ENCODE results near the gene FOXE3.
A peak's percentile ranks its signal among the peaks of the same experiment; 100 is the strongest.

FOXE3 gene

DNA sequence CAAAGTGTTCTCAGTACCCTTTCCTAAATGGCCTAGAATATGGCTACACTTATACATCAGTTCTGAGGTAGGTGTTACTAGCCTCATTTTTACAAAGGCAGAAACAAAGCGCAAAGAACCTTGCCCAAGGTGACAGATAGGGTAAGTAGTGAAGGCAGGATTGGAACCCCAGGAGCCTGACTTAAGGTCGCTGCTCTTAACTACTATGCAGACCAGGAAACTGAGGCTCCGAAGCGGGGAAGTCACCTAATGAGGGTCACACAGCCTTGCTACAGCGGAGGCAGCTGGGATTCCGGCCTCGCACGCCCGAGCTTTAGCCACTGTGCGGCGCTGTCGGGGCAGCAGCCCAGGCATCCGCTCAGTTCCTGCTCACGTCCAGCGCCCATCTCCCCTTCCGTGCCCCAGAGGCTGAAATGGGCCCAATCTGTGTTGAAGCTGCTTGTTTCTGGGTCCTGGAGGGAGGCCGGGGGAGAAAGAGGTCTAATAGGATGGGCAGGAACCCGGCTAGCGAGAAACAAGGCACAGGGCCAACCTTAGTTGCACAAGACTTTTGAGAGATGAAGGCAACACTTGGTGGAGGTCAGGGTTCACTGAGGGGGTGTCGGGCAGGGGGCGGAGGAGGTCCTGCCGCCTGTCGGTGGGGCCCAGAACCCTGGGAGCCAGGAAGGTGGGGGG is 20.4 kb downstream of the FOXE3 start:
- peak; percentile 91 for DNase-seq

DNA sequence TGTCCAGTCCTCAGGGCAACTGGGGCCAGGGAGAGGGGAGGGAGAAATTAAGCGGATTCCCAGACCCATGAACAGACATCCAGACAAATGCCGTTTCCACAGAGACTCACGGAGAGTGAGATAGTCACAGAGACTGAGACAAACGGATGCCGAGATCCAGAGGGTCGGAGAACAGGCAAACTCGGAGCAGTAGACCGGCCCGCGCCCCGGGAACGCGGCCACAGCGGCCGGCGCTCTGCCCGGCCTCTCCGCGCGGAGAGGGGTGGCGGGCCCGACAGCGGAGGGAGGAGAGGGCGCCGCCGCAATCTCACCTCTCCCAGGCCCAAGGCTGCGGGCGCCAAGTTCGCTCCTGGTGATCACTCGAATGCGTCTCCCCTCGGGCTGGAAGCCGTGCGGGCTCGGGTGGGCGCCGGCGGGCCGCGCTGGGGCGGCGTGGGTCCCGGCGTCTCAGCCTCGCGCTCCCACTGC is 20.9 kb downstream of the FOXE3 start:
- no peak for DNase-seq

DNA sequence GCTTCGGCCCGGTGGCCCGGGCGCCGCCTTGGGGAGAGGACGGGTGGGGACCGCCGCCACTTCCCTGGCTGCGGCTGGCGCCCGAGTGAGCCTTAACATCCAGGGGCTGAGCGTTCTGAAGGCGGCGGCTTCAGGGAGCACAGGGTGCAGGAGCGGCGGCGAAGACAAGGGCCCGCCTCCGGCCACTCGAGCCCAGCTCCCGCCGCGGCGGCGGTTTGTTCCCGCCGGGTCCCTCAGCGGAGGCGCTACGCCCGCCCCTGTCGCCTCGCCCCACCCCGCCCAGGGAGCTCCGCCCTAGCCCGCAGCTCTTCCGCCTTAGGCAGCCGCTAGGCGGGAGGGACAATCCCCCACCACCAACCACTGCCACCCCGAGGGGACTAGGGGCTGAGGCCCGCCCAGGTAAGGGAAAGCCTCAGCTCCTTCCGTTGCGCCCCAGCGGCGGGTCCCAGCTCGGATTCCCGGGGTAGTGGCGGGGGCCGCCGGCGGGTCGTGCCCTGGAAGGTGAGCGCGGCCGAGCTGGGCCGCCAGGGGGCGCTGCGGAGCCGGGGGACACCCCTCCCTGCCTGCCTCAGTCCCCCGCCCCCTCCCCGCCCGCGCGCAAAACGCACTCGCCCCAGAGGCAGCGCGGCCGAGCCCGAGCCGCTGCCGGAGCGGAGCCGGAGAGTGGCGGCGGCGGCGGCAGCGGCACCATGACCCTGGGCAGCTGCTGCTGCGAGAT is 21.5 kb downstream of the FOXE3 start, which contains the start of gene FOXD2:
TSS of gene FOXD2 (plus strand) at position 598 of the 718 bp plus-strand sequence. CDS start at position 690, 92 bp downstream.
- peak; percentile 96 for DNase-seq

DNA sequence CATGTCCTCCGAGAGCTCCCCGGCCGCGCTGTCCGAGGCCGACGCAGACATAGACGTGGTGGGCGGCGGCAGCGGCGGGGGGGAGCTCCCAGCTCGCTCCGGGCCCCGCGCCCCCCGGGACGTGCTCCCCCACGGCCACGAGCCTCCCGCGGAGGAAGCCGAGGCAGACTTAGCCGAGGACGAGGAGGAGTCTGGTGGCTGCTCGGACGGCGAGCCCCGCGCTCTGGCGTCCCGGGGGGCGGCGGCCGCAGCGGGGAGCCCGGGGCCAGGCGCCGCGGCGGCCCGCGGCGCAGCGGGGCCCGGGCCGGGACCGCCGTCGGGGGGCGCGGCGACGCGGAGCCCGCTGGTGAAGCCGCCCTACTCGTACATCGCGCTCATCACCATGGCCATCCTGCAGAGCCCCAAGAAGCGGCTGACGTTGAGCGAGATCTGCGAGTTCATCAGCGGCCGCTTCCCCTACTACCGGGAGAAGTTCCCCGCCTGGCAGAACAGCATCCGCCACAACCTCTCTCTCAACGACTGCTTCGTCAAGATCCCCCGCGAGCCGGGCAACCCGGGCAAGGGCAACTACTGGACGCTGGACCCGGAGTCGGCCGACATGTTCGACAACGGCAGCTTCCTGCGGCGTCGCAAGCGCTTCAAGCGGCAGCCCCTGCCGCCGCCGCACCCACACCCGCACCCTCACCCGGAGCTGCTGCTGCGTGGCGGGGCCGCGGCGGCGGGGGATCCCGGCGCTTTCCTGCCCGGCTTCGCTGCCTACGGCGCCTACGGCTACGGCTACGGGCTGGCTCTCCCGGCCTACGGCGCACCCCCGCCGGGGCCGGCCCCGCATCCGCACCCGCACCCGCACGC is 22.3 kb downstream of the FOXE3 start:
- peak; percentile 45 for DNase-seq

DNA sequence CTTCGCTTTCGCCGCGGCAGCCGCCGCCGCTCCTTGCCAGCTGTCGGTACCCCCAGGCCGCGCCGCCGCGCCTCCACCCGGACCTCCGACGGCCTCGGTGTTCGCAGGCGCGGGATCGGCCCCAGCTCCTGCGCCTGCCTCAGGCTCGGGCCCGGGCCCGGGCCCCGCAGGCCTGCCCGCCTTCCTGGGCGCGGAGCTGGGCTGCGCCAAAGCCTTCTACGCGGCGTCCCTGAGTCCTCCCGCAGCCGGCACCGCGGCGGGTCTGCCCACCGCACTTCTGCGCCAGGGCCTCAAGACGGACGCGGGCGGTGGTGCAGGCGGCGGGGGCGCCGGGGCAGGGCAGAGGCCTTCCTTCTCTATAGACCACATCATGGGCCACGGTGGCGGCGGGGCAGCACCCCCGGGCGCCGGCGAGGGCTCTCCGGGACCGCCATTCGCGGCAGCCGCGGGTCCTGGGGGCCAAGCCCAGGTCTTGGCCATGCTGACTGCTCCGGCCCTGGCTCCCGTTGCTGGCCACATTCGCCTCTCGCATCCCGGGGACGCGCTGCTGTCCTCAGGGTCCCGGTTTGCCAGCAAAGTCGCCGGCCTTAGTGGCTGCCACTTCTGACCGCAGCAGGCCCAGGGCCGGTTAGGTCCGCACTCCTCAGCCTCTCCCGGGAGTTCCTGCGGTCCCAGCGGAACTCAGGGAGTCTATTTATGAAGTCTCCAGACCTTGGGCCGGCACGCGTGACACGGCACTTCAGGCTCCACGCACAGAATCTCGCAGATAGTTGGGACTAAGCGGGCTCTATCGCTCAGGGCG is 23.1 kb downstream of the FOXE3 start:
- no peak for DNase-seq

DNA sequence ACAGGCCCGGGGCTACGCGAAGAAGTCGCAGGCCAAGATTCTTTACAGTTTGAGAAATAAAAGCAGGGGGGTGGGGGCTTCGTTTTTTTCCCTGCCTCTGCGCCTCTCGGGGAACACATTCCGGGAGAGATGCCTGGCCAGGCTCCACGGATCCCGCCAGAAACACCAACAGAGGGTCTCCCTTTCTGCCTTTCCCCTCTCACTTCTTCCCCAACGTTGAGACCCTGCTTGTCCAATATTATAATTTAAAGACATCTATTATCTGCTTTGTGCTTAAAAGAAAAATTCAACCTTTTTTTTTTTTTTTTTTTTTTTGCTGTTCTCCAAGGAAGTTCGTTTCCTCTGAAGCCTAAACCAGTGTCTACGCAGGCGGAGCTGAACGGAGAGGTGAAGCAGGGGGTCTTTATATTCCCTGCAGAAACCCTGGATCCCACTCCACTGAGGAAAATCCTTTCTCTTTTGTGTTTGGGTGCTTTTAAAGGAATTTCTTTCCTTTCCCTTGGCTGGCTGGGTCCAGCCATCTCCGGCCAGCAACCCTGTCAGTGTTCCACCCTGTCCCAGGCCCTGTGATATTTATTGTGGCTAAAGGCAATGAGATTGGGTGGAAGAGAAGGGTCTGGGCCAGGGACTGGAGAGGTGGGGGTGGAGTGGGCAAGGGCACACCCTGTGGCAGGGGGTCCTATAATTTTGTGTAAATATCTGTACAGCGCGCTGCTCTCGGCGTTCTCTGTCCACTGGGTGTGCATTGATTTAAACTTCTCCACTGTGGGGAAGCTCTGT is 23.9 kb downstream of the FOXE3 start:
- DNase-seq: no peak

DNA sequence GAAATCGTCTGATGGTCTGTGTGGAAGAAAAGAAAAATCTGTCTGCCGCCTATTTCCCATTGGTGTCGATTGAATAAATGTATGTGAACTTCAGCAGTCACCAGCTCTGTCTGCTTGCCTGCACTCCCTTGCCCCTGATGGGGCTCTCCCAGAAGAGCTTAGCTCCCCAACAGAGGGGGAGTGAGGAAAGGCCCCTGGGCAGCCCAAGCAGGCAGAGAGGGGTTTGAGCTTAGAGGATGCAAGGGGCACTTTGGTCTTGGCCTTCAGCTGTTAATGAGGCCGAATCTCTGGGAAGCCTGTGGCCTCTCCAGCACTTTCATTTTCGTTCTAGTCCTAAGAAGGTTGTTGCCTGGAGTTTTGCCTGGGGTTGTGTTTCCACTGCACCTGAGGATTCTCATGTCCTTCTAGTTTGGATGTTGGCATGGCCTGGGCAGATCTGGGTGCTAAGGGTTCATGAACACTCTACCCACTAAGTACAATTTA is 24.6 kb downstream of the FOXE3 start:
- no peak for DNase-seq

DNA sequence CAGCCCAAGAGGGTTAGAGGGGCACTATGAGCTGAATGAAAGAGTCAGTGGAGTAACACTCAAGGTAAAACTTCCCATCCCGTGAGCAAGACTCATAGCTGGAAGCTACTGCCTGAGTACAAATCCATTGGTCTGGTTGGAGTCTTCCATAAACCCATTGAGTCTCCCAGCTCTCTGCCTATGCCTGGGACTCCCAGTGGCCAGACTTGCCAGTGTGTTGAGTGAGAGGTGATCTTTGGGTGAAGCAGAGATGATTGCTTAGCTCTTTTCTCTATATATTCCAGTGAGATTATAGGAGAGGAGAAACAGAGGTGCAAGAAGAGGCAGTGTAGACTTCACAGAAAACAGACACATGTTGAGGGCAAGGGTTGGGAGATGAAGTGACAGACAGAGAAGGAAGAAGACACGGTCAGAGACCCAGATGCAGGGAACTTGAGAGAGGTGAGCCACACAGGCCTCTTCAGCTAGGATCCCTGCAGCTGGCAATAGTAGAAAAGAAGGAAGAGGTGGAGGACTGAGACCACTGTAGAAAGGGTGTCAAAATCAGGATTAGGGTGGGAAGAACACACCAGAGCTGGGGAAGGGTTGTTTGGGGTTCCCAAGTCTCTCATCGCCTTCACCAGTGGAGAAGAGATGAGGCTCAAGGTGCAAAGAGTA is 25.5 kb downstream of the FOXE3 start:
- no peak for DNase-seq

DNA sequence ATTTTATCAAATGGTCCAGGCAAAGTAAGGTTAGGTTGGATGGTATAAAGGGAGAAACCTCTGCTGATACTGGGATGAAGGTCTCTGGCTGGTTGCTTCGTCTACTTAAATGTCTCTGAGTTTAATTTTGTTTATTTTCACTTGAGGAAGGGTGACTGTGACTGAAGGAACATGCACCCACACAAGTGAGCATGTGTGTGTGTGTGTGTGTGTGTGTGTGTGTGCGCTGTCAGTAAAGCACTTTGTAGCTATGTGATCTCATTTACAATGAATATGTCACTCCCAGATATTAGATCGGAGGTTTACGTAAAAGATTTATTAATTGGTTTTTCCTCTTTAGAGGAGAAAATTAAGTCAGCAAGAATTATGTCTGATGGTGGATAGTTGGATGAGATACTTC is 26.1 kb downstream of the FOXE3 start:
- DNase-seq: no peak

DNA sequence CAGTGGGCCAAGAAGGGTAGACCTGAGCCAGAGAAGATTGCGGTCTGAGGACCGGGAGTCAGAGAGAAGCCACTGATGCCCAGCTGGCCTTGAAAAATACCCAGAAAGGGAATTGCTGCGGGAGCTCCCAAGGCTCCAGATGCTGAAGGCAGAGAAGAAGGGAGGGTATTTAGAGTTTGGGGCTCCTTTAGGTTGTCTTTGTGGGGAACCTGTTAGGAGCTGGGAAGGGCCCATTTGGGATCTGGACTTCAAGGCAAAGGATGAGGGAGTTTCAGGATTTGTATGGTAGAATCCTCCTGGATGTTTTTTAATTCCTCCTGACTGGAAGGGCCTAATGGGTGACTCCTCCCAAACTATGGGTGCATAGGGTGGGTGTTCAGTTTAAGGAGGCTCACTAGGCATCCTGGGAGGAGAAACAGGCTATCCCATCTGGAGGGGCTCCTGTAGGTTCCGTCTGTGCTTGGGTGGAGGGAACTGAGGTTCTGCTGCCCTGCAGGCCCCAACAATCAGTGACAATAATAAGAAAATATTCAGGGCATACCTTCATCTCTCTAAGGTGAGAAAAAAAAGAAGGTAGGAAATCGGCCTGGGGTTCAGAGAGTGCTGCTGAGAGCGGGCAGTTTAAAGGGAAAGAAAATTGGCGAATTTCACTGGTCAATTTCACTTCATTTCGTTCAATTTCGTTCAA is 26.9 kb downstream of the FOXE3 start:
- DNase-seq: no peak

DNA sequence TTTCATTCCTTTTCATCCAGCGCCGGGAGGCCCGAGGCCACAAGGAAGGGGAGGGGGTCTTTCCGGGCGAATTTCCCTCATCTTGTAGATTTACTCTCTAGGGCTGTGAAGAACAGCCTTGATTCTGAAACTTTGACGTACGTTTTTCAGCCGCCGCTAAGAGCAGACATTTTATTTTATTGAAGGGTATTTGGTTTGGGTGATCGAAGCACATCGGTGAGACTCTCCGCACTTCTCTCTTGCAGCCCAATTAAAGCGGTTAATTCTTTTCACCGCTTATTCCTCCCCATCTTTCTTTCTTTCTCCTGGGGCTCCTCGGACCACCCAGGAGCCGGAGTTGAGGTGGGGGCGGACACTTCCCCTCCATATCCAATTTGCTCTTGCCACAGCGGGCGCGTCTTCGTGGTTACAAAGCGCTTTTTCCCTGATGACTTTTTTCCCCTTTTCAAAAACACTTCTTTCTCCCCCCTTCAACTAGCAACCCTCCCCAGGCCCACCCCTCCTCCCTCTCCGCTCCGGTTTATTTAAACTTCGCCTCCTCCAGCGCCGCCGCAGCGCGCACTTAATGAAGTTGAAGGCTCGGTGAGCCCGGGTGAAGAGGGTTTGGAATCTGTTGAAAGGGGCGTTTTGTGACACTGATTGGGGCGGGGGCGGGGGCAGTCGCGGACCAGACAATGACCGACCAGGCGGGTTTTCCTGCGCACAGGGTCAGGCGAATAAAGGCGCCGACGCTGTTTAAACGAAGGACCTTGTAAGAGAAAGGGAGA is 27.6 kb downstream of the FOXE3 start:
- DNase-seq: no peak

DNA sequence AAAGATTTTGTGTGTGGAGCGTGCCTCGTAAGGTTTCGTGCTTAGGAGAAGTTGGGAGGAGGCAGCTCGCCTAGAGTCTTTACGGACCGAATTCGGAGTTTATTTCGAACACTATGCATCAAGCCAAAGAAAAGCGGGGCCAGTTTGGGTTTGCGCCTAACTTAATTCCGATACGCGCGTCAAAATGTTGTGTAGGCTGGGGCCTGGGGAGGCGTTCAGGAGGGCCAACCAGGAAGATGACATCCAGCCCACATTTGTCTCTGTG is 28.1 kb downstream of the FOXE3 start:
- DNase-seq: no peak

DNA sequence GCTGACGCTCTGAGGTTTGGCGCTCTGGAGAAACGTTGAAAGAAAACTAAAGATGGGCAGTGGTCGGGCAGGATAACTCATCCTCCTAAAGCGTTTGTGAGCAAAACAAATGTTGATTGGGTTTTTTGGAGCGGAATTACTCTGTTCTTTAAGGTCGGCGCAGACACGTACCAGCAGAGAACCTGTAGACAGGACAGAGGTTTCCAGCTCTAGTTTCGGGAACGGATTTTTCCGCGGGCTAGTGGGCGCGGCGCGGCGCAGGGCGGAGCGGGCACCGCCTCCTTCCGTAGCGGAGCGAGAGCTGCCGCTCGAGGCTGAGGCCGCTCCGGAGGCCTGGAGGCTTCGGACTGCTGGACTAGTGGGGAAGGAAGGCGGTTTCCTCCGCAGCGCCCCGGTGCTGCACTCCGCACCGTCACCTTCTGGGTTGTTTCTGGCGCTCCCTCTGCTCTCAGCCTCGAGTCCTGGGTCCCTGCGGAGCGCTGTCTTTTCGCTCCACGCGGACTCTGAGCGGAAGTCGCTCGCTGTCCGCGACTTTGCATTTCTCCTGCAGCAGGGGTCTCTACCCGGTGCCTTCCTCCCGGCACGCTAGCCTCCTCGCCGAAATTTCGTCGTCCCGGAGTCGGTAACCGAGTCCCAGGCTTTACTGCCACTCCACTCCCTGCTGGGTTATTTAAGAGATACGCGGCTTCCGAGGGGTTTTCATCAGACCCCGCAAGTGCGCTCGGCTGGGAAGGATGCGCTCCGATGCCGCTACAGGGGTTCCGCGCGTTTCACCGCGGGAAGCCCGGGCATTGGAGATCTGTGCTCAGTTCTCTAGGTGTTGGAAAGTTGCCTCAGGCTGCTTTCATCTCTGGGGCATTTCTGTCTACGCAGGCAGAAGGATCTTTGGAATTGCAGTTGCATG is 28.7 kb downstream of the FOXE3 start:
- peak; percentile 64 for DNase-seq

DNA sequence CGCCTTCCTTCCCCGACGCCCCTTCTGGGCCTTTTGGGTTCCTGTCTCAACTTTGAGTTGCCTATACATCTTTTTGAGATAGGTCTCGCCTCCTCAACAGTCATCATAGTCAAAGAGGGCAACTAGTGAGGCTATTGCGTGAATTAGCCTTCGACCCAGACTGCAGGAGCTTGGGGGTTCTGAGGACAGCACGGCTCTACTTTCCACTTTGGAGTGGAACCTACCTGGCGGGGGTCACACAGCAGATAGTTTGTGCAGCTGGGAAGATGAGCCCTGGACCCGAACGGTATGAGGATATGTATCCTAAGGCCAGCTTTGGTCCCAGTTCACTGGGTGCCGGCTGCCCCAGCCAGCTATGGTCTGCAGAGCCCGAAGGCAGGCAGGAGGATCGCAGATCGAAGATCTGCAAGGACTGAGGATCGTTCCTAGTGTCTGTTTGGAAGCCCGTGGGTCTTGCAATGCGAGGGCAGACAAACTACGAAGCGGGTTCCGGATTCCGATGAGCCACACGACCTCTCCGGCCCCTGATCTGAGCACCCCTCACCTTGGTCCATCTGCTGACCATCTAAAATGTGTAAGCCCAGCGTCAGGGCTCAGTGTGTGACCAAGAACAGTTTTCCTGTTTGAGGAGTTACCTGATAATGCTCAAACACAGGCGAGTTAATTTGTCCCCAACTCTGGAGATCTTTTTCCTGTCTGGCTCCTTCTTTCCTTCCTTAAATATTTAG is 29.9 kb downstream of the FOXE3 start:
- no peak for DNase-seq

DNA sequence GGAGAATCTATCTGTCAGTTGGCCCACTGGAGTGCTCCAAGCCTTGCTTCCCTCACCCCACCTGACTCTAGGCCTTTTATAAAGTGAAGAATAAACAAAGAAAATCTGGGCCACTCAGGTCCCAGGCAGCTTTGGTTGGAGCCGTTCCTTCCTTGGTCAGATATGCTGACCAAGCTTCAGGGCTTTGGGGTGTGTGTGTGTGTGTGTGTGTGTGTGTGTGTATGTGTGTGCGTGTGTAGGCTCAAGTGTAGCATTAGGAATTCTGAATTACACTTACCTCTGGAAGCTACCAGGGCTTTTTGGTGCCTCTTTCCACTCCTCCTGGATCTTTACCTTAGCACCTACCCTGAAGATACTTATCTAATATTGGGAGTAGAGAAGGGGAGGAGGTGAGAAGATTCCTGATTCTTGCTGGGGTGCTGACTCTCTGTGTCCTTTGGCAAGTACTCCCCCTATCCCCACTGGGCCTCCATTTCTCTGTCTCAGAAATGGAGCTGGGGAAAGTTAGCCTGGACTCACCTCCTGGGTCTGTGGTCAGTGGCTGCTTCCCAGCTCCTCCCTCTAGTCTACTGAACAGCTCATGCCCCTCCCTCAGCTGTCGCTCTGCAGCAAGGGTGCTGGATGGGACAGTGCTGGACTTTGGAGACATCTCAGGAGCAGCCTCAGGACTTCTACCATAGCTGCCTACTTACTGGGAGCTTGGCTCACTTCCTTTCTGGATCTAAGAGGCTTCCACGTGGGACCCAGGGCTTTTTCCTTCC is 32.6 kb downstream of the FOXE3 start:
- DNase-seq: no peak

DNA sequence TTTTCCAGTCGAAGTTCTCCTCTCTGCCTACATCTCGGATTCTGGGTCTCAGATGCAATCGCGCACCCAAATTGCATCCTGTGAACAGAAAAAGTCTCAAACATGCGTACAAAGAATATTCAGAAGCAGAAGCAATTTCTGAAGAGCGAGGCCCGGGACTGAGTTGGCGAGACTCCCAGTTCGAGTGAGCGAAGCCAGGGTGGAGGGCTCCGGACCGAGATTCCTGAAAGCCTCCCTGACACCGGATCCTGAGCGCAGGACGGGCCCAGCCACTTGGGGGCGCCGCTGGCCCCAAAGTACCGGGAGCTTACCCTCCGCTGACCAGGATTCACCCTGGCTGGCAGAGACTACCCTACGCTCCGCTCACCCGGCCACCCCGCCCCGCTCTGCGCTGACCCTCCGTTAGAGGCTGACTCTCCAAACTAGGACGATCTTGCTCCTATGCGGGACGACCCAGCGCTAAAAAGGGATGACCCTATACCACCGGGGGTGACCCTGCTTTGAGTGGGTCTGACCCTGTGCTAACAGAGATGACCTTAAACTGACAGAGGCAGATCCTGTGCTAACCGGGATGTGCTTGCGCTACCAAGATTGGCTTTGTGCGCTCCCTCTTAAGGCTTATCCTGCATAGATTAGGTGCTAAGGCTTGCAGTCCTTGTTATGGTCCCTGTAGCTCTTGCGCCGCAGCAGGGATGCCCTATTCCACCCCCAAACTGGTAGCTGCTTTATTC is 33.9 kb downstream of the FOXE3 start:
- no peak for DNase-seq

DNA sequence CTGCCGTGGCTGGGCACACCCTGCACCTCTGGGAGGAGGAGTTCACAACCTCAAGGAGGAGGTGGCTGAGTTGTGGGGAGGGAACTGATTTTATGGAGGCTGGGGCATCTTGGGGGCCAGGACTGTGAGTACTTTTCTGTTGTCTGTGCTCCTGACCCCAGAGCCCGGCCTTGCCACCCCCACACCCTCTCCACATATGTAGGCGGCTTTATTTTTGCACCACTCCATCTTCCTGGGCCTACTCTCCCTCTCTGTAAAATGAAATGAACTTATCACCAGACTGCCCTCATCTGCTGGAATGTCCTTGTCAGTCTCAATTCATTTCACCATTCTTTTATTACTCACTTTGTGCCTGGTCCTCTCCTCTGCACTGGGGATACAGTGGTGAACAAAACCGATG is 34.5 kb downstream of the FOXE3 start:
- DNase-seq: no peak
